Measurements from ENCODE around the gene PBX1.

- TF ChIP-seq POLR2A (IDR thresholded peaks at IDR 0.05; ENCODE audit: low read depth, low read length) (no peak), TAF1 (IDR thresholded peaks at IDR 0.05; ENCODE audit: low read depth, low read length) (no peak), SPI1 (IDR thresholded peaks at IDR 0.05; ENCODE audit: low read depth, low read length) (no peak), POLR2AphosphoS5 (IDR thresholded peaks at IDR 0.05; ENCODE audit: low read depth, low read length) (no peak), POU2F2 (IDR thresholded peaks at IDR 0.05; ENCODE audit: low read depth, low read length) (no peak), PAX5 (IDR thresholded peaks at IDR 0.05; ENCODE audit: insufficient read depth, low read length, severe bottlenecking) (no peak)
Measured at GRCh38 chr1:164675342-164675904, 116.4 kb downstream of the PBX1 start.

All from GM12891 (cell line).